Esophagus muscularis mucosa (tissue), 3 donors: Measurements from ENCODE around the gene TBC1D2.

ENCODE experiments used
- CTCF ChIP-seq, 3 experiments: fragments of 200-600 bp in 2 of 3; fragments of 450-650 bp in 1 of 3; sonication (generic) in 2 of 3; IDR thresholded peaks; one replicate each; pipeline ENCODE4 v1.5.1; 2017 to 2019; ENCODE audit warnings: antibody characterized with exemption in 3 of 3, mild to moderate bottlenecking in 2 of 3, moderate library complexity in 1 of 3
- POLR2AphosphoS5 ChIP-seq, 2 donors: sonication (generic); formaldehyde crosslinking; IDR thresholded peaks; one replicate each; pipeline ENCODE4 v1.6.1; 2017; ENCODE audit warnings: antibody characterized with exemption in 2 of 2

- TF ChIP-seq POLR2AphosphoS5 (IDR thresholded peaks at IDR 0.05): no peak
- no peak for TF ChIP-seq CTCF (IDR thresholded peaks at IDR 0.05)
These were observed 25.1 kb upstream of the TBC1D2 start for GRCh38 chr9:98280574-98280973.
